ENCODE results near the gene OSBPL1A.

Gene OSBPL1A

DNA sequence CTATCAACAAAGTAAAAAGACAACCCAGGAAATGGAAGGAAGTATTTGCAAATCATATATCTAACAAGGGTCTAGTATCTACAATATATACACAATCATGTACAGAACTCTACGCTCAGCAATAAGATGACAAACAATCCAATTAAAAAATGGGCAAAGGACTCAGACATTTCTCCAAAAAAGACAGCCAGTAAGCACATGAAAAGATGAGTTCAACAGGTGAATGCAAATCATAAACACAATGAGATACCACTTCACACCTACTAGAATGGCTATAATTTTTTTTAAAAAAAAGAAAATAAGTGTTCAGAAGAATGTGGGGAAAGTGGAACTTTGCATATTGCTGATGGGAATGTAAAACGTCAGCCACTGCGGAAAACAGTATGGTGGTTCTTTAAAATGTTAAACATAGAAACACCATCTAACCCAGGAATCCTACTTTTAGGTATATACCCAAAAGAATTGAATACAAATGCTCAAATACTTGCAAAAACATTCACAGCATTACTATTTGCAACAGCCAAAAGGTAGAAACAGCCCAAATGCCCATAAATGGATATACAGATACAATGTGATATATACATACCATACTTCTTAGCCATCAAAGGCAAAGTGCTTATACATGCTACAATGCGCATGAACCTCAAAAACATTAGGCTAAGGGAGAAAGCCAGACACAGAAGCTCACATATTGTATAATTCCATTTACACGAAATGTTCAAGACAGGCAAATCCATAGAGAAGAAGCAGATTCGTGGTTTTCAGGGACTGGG, 137.6 kb downstream of the OSBPL1A start:
- TF ChIP-seq, protein P1, sequence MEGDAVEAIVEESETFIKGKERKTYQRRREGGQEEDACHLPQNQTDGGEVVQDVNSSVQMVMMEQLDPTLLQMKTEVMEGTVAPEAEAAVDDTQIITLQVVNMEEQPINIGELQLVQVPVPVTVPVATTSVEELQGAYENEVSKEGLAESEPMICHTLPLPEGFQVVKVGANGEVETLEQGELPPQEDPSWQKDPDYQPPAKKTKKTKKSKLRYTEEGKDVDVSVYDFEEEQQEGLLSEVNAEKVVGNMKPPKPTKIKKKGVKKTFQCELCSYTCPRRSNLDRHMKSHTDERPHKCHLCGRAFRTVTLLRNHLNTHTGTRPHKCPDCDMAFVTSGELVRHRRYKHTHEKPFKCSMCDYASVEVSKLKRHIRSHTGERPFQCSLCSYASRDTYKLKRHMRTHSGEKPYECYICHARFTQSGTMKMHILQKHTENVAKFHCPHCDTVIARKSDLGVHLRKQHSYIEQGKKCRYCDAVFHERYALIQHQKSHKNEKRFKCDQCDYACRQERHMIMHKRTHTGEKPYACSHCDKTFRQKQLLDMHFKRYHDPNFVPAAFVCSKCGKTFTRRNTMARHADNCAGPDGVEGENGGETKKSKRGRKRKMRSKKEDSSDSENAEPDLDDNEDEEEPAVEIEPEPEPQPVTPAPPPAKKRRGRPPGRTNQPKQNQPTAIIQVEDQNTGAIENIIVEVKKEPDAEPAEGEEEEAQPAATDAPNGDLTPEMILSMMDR (conservative IDR thresholded peaks at IDR 0.05) = no peak
- H3K27ac ChIP-seq = no peak overlapping the region

DNA sequence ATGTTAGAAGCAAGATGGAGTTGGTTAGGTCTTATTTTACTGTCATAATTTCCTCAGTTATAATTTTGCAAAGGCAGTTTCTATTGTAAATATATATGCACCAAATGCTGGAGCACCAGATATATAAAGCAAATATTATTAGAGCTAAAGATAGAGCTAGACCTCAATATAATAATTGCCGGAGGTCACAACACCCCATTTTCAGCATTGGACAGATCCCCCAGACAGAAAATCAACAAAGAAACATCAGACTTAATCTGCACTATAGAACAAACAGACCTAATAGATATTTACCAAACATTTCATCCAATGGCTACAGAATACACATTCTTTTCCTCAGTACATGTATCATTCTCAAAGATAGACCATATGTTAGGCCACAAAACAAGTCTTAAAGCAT, 143.6 kb downstream of the OSBPL1A start:
- no peak overlapping the region for H3K27ac ChIP-seq
- TF ChIP-seq, protein P1 (conservative IDR thresholded peaks at IDR 0.05) = no peak

DNA sequence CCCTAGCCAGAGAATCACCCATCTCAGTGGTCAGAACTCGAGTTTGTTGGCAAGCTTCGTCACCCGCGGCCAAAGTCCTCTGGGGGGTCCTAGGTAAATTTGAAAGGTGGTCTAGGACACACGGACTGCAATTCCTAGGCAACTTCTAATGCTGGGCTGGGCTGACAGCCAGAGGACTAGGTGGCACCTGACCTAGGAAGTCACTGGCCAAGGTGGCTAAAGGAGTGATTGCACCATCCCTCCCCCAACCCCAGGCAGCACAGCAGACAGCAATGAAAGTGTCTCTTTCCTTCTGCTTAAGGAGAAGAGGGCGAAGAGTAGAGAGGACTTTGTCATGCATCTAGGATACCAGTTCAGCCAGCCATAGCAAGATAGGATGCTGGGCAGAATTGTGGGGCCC, 147.9 kb downstream of the OSBPL1A start:
- TF ChIP-seq, protein P1 (conservative IDR thresholded peaks at IDR 0.05) = no peak
- no peak overlapping the region for H3K27ac ChIP-seq

DNA sequence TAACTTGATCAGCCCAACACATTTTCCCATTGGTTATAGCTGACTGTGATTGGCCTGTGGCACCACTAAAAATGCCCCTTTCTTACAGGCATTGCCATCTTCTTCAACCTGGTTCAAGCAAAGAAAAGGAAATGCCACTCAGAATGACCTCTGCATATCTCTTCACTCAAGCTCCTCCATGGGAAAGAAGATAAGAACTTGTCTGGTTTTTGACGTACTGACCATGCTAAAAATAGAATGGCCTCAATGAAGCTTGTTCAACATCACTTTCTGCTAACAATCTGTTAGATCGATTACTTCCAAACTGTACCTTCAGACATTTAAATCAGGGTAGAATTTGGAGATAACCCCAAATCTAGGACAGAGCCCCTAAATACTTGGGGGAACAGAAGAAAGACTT, 149.3 kb downstream of the OSBPL1A start:
- no peak overlapping the region for H3K27ac ChIP-seq
- TF ChIP-seq, protein P1 (conservative IDR thresholded peaks at IDR 0.05) = no peak

DNA sequence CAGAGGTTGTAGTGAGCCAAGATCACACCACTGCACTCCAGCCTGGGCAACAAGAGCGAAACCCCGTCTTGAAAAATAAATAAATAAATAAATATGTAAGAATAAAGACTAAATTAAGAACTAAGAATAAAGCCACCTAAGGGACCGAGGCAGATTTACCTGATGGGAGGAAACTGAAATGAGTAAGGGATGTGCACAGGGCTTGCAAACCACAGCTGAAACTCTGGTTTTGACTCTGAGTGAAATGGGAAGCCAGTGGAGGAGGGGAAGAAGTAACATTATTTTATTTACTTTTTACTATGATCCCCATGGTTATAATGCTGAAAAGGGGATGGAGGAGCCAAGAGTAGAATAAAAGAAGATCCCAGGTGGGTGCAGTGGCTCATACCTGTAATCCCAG, 151.5 kb downstream of the OSBPL1A start:
- TF ChIP-seq, protein P1 (conservative IDR thresholded peaks at IDR 0.05) = no peak
- no peak overlapping the region for H3K27ac ChIP-seq

DNA sequence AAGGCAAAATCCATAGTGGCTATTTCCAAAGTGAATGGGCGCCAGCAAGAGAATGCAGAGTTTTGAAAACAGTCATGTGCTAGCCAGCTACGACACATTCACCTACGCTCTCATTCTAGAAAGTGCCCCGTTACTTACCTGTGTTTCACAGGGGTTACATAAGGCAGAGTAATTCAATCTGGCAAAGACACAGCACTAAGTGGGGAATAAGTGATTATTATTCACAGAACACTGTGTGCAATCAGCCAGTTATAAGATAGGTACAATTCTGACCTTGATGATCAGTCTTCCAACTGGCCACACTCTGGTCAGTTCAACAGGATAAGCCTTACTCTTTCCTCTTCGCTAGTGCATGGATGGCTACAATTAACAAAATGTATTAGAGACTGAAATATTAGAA, 152.9 kb downstream of the OSBPL1A start:
- TF ChIP-seq, protein P1 (conservative IDR thresholded peaks at IDR 0.05) = no peak
- H3K27ac ChIP-seq = no peak overlapping the region

DNA sequence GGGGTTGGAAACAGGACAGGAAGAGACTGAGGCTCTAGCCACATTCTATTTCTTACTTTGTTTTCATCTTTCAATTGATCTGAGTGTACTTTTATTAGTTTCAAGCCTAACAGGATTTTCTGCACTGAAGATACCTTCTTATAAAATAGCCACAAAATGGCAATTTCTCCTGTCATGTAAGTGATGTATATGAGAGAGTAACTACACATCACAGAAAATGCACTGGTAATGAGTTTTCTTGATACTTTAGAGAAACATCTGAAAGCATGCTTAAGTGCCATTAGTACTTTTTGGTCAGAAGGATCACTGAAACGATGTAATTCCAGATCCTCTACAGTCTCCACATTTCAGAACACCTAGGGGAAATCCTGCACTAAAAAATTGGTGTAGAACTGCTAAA, 153.9 kb downstream of the OSBPL1A start:
- TF ChIP-seq, protein P1 (conservative IDR thresholded peaks at IDR 0.05) = no peak

More for the DNA sequence above, 153.9 kb downstream of the OSBPL1A start:
- H3K27ac ChIP-seq = no peak overlapping the region
